Lung (tissue), 12 donors: Measurements from ENCODE around the gene RNF17. TPM values are rescaled to one million over a fixed set of nuclear protein-coding genes. Genes with fewer than 3 reads are reported as not detected.

Experiments used
- ATAC-seq: fragments of 200-7000 bp; cut with Tn5 transposase; one replicate; pipeline ENCODE4 v1.9.1; 2020; ENCODE audit warnings: moderate number of reproducible peaks; ENCODE audit not compliant: insufficient read depth, low FRiP score
- DNase-seq, 3 donors: peaks; one replicate each; pipeline ENCODE4 v3.0.0-alpha.2; 2013 to 2017
- H3K27ac ChIP-seq, 2 donors: one replicate each; pipeline ENCODE4 v1.5.1; 2013; ENCODE audit warnings: mild to moderate bottlenecking in 2 of 2, moderate library complexity in 2 of 2, control low read depth in 1 of 2, inconsistent platforms in 1 of 2, low read depth in 1 of 2, low read length in 1 of 2
- H3K27me3 ChIP-seq, 3 donors: one replicate each; pipeline ENCODE4 v1.5.1; 2013; ENCODE audit warnings: low read length in 2 of 3; ENCODE audit not compliant: control insufficient read depth in 3 of 3, insufficient read depth in 3 of 3
- H3K36me3 ChIP-seq, 4 donors: one replicate each; pipeline ENCODE4 v1.5.1; 2013; ENCODE audit warnings: low read length in 4 of 4, mild to moderate bottlenecking in 1 of 4, moderate library complexity in 1 of 4; ENCODE audit not compliant: control insufficient read depth in 4 of 4, insufficient read depth in 4 of 4
- H3K4me1 ChIP-seq, 5 donors: one replicate each; pipeline ENCODE4 v1.5.1; 2013; ENCODE audit warnings: low read length in 5 of 5, mild to moderate bottlenecking in 2 of 5, moderate library complexity in 1 of 5; ENCODE audit not compliant: control insufficient read depth in 5 of 5, insufficient read depth in 5 of 5
- H3K4me3 ChIP-seq: one replicate; pipeline ENCODE4 v1.5.1; 2013; ENCODE audit warnings: mild to moderate bottlenecking, control low read depth, moderate library complexity
- H3K9ac ChIP-seq, 2 donors: one replicate each; pipeline ENCODE4 v1.5.1; 2013; ENCODE audit warnings: low read length in 2 of 2, control low read depth in 1 of 2; ENCODE audit not compliant: insufficient read depth in 1 of 2
- H3K9me3 ChIP-seq, 4 donors: one replicate each; pipeline ENCODE4 v1.5.1; 2013; ENCODE audit warnings: low read length in 3 of 4, mild to moderate bottlenecking in 1 of 4, moderate library complexity in 1 of 4; ENCODE audit not compliant: control insufficient read depth in 4 of 4, insufficient read depth in 3 of 4
- WGBS, 2 donors: extraction: QIAGEN DNeasy Blood & Tissue Kit; methylation state at CpG; one replicate each; pipeline ENCODE4 v1.1.7; 2013; 5-methylcytosine and 5-hydroxymethylcytosine counted together
- polyA plus RNA-seq, 2 donors: library from polyadenylated mRNA; stranded (reverse); fragments of 200-250 nt; gene quantifications; one replicate each; pipeline ENCODE4 v1.2.1, GENCODE V29; 2013
- total RNA-seq, 2 donors: library from RNA; depleted of rRNA in 1 of 2; stranded (reverse); fragments of >200 nt in 1 of 2; gene quantifications; one replicate each; pipeline ENCODE4 v1.2.1, GENCODE V29; 2014 to 2021
- TF ChIP-seq, protein P1 (sequence below): IDR thresholded peaks from 2 replicates; pipeline ENCODE4 v1.5.1; 2012; ENCODE audit warnings: mild to moderate bottlenecking; ENCODE audit errors: control extremely low read depth, extremely low read depth
- donor health status: control.
- donor health status: control.
- donor health status: Bipolar disorder and iron deficiency.
- donor health status: healthy.
- donor health status: DM: yes; HTN: yes; CAD: no.

RNF17 gene
- total and polyA plus RNA-seq, 4 donors = 0.07 to 0.09 TPM; not detected in 2

DNA sequence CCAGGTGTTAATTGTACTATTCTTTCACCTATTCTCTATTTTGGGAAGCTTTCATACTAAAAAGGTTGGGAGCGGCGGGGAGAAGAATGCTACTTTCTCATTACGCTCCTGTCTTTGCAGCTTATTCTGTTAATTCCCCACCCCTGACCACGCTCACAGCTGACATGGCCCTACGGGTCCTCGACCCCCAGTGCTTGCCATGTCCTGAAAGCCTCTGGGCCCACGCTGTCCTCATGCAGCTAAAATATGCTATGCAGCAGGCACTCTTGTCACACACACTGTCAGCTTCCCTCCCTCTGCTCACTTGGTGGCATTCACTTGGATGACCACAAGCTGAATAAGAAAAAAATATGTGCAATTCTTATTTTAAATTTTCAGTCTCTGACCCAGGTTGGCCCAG is 126.3 kb downstream of the RNF17 start:
- TF ChIP-seq, protein P1, sequence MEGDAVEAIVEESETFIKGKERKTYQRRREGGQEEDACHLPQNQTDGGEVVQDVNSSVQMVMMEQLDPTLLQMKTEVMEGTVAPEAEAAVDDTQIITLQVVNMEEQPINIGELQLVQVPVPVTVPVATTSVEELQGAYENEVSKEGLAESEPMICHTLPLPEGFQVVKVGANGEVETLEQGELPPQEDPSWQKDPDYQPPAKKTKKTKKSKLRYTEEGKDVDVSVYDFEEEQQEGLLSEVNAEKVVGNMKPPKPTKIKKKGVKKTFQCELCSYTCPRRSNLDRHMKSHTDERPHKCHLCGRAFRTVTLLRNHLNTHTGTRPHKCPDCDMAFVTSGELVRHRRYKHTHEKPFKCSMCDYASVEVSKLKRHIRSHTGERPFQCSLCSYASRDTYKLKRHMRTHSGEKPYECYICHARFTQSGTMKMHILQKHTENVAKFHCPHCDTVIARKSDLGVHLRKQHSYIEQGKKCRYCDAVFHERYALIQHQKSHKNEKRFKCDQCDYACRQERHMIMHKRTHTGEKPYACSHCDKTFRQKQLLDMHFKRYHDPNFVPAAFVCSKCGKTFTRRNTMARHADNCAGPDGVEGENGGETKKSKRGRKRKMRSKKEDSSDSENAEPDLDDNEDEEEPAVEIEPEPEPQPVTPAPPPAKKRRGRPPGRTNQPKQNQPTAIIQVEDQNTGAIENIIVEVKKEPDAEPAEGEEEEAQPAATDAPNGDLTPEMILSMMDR = no peak
- WGBS, 2 donors = 97 to 98% methylated on average over 7 of the region's 7 CpGs
- DNase-seq (no peak), ATAC-seq (no peak)
- Histone ChIP-seq H3K4me1 (no peaks in the 10 kb centered on the region), H3K36me3 (peaks cover 0 to 17% (median 15%) of the 10 kb centered on the region in 4 donors), H3K9me3 (no peaks in the 10 kb centered on the region), H3K9ac (no peak overlapping the region), H3K4me3 (no peak overlapping the region), H3K27ac (no peak overlapping the region), H3K27me3 (no peaks in the 10 kb centered on the region)

DNA sequence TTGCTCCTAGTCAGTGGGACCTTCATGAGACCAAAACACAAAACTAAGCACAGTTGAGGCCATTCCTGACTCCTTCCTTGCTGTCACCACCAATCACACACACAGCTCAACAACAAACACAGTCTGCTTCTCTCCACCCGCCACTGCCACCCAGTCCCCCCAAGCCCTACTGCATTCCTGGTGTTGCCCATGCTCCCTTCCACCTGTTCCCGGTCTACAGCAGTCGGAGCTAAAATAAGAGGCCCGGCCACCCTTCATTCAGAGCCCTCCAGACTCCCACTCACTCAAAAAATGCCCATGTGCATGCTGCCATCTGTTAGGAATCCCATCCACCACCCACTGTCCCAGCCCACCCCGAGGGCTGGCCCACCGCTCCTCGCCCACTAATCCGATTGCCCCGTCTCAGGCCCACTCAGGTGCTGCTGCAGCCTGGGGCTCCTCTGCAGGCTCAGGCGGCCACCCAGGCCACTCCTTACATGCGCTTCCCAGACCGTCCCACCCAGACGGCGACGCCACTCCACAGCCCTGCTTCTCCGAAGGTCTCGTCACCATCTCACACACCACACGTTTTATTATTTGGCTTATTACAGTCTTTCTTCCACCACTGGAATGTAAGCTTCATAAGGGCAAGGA is 127.6 kb downstream of the RNF17 start:
- no peak for ATAC-seq
- H3K36me3 ChIP-seq = peaks cover 0 to 17% (median 13%) of the 10 kb centered on the region in 4 donors
- TF ChIP-seq, protein P1 = no peak
- H3K27me3 ChIP-seq = no peaks in the 10 kb centered on the region
- no peak overlapping the region for H3K4me3 ChIP-seq
- DNase-seq = no peak
- no peak overlapping the region for H3K9ac ChIP-seq
- no peak overlapping the region for H3K27ac ChIP-seq
- H3K4me1 ChIP-seq = no peaks in the 10 kb centered on the region
- 92 to 99% methylated on average over 18 of the region's 18 CpGs for WGBS, 2 donors
- H3K9me3 ChIP-seq = no peaks in the 10 kb centered on the region

DNA sequence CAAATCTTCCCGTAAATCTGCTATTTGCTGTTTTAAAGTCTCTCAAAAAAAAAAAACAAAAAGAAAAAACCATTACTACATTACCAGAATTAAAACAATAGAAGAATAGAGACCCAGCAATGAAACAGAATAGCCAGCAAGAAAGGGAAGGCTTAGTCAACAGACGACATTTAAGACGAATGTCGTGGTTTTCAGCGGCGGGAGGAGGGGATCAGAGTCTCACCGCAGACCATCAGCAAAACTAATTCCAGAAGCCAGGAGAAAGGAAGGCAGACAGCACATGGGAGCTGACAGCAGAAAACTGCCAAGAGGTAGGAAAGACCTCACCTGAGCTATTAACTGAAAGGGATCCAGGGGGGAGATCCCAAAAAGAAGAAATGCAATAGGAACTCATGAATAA is 128.9 kb downstream of the RNF17 start:
- 86 to 92% methylated on average over 7 of the region's 7 CpGs for WGBS, 2 donors
- Histone ChIP-seq H3K27ac (no peak overlapping the region), H3K4me1 (no peaks in the 10 kb centered on the region), H3K36me3 (peaks cover 4 to 15% (median 12%) of the 10 kb centered on the region in 4 donors), H3K27me3 (no peaks in the 10 kb centered on the region), H3K9ac (no peak overlapping the region), H3K4me3 (no peak overlapping the region), H3K9me3 (no peaks in the 10 kb centered on the region)
- DNase-seq (no peak), ATAC-seq (no peak)
- TF ChIP-seq, protein P1 = no peak

DNA sequence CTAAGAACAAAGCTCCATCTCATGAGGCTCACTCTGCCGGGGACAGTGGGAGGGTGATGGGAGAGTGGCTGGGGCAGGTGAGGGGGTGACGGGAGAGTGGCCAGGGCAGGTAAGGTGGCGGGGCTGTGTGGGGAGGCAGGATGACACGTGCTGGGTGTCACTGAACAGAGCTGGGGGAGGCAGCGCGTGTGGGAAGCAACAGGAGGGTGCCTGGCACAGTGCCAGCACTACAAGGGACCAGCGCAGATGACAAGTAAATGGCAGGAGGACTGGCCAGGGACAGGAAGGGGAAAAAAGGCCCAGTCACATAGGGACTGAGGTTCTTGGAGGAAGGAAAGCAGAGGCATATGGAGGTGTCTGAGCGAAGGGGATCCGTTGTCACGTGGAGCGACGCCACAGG is 129.9 kb downstream of the RNF17 start:
- peaks cover 4 to 17% (median 12%) of the 10 kb centered on the region in 4 donors for H3K36me3 ChIP-seq
- DNase-seq = no peak
- ATAC-seq = no peak
- no peaks in the 10 kb centered on the region for H3K27me3 ChIP-seq
- no peak overlapping the region for H3K9ac ChIP-seq
- WGBS, 2 donors = 94 to 95% methylated on average over 12 of the region's 12 CpGs
- no peak overlapping the region for H3K4me3 ChIP-seq
- no peaks in the 10 kb centered on the region for H3K9me3 ChIP-seq
- H3K4me1 ChIP-seq = no peaks in the 10 kb centered on the region
- TF ChIP-seq, protein P1 = no peak
- no peak overlapping the region for H3K27ac ChIP-seq
